ENCODE results near the gene PSMF1. TPM values are rescaled to one million over a fixed set of nuclear protein-coding genes. Genes with fewer than 3 reads are reported as not detected.

PSMF1 gene
- total and polyA plus RNA-seq, 2 donors (not counting 1 experiment from before 2014, with no cell fraction given), result 26.4 to 141 TPM

DNA sequence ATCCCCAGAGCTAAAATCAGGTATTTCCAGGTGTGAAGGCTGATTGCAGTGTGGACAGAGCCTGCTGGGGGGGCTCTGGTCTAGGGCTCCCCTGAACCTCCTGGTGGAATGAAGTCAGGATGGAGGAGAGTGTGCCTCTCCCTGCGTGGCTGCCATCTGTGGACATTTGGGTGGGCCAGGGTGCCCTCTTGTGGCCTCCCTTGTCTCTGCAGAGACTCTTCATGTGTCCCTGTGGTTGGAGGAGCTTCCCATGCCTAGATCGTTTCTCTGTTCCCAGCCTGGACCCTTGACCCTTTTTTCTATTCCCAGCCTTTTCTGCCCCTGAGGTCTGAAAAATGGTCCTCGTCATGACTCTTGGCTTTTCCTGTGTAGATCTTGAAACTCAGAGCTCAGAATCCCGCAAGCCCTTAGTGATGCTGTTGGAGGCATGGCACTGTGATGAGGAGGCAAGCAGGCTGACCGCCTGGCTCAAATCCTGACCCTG, 9.9 kb upstream of the PSMF1 start:
- Histone ChIP-seq H4K20me1 (ENCODE audit: control insufficient read depth, extremely low read depth, insufficient read depth, low read length) (no peaks in the 10 kb centered on the region), H3K79me2 (ENCODE audit: control insufficient read depth, insufficient read depth, low read length) (no peaks in the 10 kb centered on the region), H3K4me1 (ENCODE audit: control insufficient read depth, extremely low read depth, insufficient read depth, low read length) (no peaks in the 10 kb centered on the region), H3K9me3 (ENCODE audit: control insufficient read depth, insufficient read depth, low read depth, low read length) (no peaks in the 10 kb centered on the region), H3K27ac (ENCODE audit: insufficient read depth, low read length) (no peak overlapping the region), H3K4me3 (replicated peaks in 1 of 4; ENCODE audit: control extremely low read depth in 1 of 4, insufficient read depth in 1 of 4, low read depth in 3 of 4, low read length in 4 of 4) (no peak overlapping the region), H3K27me3 (ENCODE audit: control insufficient read depth, insufficient read depth, low read length) (no peaks in the 10 kb centered on the region), H2AFZ (ENCODE audit: low read length) (no peak overlapping the region), H3K4me2 (ENCODE audit: extremely low read depth, insufficient read depth, low read length) (no peak overlapping the region), H3K36me3 (ENCODE audit: control insufficient read depth, insufficient read depth, low read length) (no peaks in the 10 kb centered on the region), H3K9ac (ENCODE audit: insufficient read depth, low read length) (no peak overlapping the region)
- peak; percentile 8 to 25 for DNase-seq (ENCODE audit: low read depth in 2 of 2)
- TF ChIP-seq, protein P1, sequence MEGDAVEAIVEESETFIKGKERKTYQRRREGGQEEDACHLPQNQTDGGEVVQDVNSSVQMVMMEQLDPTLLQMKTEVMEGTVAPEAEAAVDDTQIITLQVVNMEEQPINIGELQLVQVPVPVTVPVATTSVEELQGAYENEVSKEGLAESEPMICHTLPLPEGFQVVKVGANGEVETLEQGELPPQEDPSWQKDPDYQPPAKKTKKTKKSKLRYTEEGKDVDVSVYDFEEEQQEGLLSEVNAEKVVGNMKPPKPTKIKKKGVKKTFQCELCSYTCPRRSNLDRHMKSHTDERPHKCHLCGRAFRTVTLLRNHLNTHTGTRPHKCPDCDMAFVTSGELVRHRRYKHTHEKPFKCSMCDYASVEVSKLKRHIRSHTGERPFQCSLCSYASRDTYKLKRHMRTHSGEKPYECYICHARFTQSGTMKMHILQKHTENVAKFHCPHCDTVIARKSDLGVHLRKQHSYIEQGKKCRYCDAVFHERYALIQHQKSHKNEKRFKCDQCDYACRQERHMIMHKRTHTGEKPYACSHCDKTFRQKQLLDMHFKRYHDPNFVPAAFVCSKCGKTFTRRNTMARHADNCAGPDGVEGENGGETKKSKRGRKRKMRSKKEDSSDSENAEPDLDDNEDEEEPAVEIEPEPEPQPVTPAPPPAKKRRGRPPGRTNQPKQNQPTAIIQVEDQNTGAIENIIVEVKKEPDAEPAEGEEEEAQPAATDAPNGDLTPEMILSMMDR (conservative IDR thresholded peaks at IDR 0.05 in 1 of 2, IDR thresholded peaks at IDR 0.05 in 1 of 2; ENCODE audit: low read depth in 1 of 2, low read length in 2 of 2), result peak; percentile 78 to 92
- no peak for TF ChIP-seq EZH2 (IDR thresholded peaks at IDR 0.05; ENCODE audit: low read length, missing control alignments)

GRCh38 chr20:1112908-1113307, 5.5 kb upstream of the PSMF1 start:
- Histone ChIP-seq H3K4me2 (ENCODE audit: extremely low read depth, insufficient read depth, low read length) (no peak overlapping the region), H2AFZ (ENCODE audit: low read length) (no peak overlapping the region), H3K9ac (ENCODE audit: insufficient read depth, low read length) (no peak overlapping the region), H3K4me3 (replicated peaks in 1 of 4; ENCODE audit: control extremely low read depth in 1 of 4, insufficient read depth in 1 of 4, low read depth in 3 of 4, low read length in 4 of 4) (no peak overlapping the region), H3K79me2 (ENCODE audit: control insufficient read depth, insufficient read depth, low read length) (no peaks in the 10 kb centered on the region), H3K4me1 (ENCODE audit: control insufficient read depth, extremely low read depth, insufficient read depth, low read length) (no peaks in the 10 kb centered on the region), H3K27me3 (ENCODE audit: control insufficient read depth, insufficient read depth, low read length) (no peaks in the 10 kb centered on the region), H3K36me3 (ENCODE audit: control insufficient read depth, insufficient read depth, low read length) (no peaks in the 10 kb centered on the region), H3K27ac (ENCODE audit: insufficient read depth, low read length) (no peak overlapping the region), H3K9me3 (ENCODE audit: control insufficient read depth, insufficient read depth, low read depth, low read length) (no peaks in the 10 kb centered on the region), H4K20me1 (ENCODE audit: control insufficient read depth, extremely low read depth, insufficient read depth, low read length) (no peaks in the 10 kb centered on the region)
- no peak for DNase-seq (ENCODE audit: low read depth in 2 of 2)
- TF ChIP-seq, protein P1 (conservative IDR thresholded peaks at IDR 0.05 in 1 of 2, IDR thresholded peaks at IDR 0.05 in 1 of 2; ENCODE audit: low read depth in 1 of 2, low read length in 2 of 2), result no peak
- TF ChIP-seq EZH2 (IDR thresholded peaks at IDR 0.05; ENCODE audit: low read length, missing control alignments), result no peak

- Histone ChIP-seq H3K79me2 (ENCODE audit: control insufficient read depth, insufficient read depth, low read length) (peaks cover 34% of the 10 kb centered on the region), H3K9me3 (ENCODE audit: control insufficient read depth, insufficient read depth, low read depth, low read length) (no peaks in the 10 kb centered on the region), H3K27me3 (ENCODE audit: control insufficient read depth, insufficient read depth, low read length) (no peaks in the 10 kb centered on the region), H2AFZ (ENCODE audit: low read length) (peak overlapping the region; percentile 95), H3K4me1 (ENCODE audit: control insufficient read depth, extremely low read depth, insufficient read depth, low read length) (peaks cover 13% of the 10 kb centered on the region), H3K9ac (ENCODE audit: insufficient read depth, low read length) (peak overlapping the region; percentile 63), H4K20me1 (ENCODE audit: control insufficient read depth, extremely low read depth, insufficient read depth, low read length) (no peaks in the 10 kb centered on the region), H3K36me3 (ENCODE audit: control insufficient read depth, insufficient read depth, low read length) (peaks cover 2% of the 10 kb centered on the region), H3K27ac (ENCODE audit: insufficient read depth, low read length) (peak overlapping the region; percentile 1), H3K4me3 (replicated peaks in 1 of 4; ENCODE audit: control extremely low read depth in 1 of 4, insufficient read depth in 1 of 4, low read depth in 3 of 4, low read length in 4 of 4) (peak overlapping the region; percentile 88 to 99 (median 95)), H3K4me2 (ENCODE audit: extremely low read depth, insufficient read depth, low read length) (peak overlapping the region; percentile 60)
- TF ChIP-seq, protein P1 (conservative IDR thresholded peaks at IDR 0.05 in 1 of 2, IDR thresholded peaks at IDR 0.05 in 1 of 2; ENCODE audit: low read depth in 1 of 2, low read length in 2 of 2), result no peak
- no peak for TF ChIP-seq EZH2 (IDR thresholded peaks at IDR 0.05; ENCODE audit: low read length, missing control alignments)
- no peak for DNase-seq (ENCODE audit: low read depth in 2 of 2)
These were observed 432 bp upstream of the PSMF1 start for GRCh38 chr20:1118004-1118335.

All from fibroblast of lung (primary cell).